GM12891 (cell line): ENCODE measurements around the gene PRDM1.

ENCODE experiments used
- PAX5 ChIP-seq: IDR thresholded peaks from 2 replicates; pipeline ENCODE4 v1.6.1; 2011; ENCODE audit warnings: low read length, moderate library complexity, mild to moderate bottlenecking; ENCODE audit not compliant: insufficient read depth, severe bottlenecking
- POLR2A ChIP-seq: IDR thresholded peaks from 2 replicates; pipeline ENCODE4 v1.6.1; 2011; ENCODE audit warnings: low read depth, low read length, control low read depth
- POLR2AphosphoS5 ChIP-seq: IDR thresholded peaks from 2 replicates; pipeline ENCODE4 v1.6.1; 2011; ENCODE audit warnings: low read depth, low read length, control low read depth
- SPI1 ChIP-seq: IDR thresholded peaks from 2 replicates; pipeline ENCODE4 v1.6.1; 2011; ENCODE audit warnings: low read depth, low read length, control low read depth
- TAF1 ChIP-seq: IDR thresholded peaks from 2 replicates; pipeline ENCODE4 v1.6.1; 2011; ENCODE audit warnings: low read depth, low read length, control low read depth

- TF ChIP-seq POLR2A, result no peak
- TF ChIP-seq POLR2AphosphoS5, result no peak
- TF ChIP-seq SPI1, result no peak
- no peak for TF ChIP-seq PAX5
- TF ChIP-seq TAF1, result no peak
These were observed 19.4 kb downstream of the PRDM1 start for GRCh38 chr6:106105493-106105892.
